ENCODE measurements around the gene CDCA3. TPM values are rescaled to one million over a fixed set of nuclear protein-coding genes. Genes with fewer than 3 reads are reported as not detected.
"Not testable (repeated sequence)": the region's sequence is repeated elsewhere in the genome, so short reads cannot be mapped to it uniquely, and the experiment has no call there.

The CDCA3 gene
- polyA plus RNA-seq, 10 donors: 14.1 to 25.5 (median 19.5) TPM

DNA sequence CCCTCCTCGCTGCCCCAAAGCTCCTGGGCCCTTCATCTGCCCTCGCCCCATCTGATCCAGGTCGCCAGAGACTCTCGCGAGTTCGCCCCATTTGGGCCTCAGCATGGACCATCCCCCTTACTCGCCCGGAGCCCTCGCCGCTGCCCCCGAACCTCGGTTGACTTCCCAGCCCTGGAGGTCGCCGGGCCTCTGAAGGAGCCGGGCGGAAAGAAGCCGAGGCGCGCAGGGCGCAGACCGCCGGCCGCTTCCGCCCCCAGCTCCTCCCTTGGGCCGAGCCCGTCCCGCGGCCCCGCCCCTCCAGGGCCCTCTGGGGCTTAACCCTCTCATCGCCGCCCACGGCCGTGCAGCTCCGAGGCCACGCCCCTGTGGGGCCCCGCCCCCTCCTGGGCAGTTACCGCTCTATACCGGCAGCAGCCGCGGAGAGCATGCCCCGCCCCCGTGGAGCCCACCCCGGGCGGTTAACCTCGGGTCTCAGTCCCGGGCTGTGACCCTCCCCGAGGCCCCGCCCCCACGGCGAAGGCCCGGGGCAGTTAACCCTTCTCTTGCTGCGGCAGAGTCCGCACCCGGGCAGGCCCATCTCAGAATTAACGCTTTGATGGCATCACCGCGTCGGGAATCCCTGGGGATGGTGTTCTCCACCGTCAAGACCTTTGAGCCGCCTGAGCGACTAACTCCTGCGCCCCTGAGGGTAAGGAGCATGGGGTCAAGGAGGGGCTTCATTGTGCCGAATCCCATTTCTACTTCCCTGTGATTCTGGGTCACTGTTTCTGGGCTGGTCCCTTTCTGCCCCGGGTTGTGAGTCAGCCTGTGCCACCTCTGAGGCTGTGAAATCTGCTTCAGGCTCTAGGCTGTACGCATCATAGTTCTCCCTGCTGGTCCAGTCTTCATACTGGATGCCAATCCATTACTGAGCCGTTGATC is 22.3 kb upstream of the CDCA3 start, which contains the start of gene SPSB2:
TSS of gene SPSB2 (minus strand) at position 210 of the 921 bp plus-strand sequence. CDS start 402 bp downstream, outside the sequence.
- DNase-seq: peak; percentile 93 to 98 (median 97)

DNA sequence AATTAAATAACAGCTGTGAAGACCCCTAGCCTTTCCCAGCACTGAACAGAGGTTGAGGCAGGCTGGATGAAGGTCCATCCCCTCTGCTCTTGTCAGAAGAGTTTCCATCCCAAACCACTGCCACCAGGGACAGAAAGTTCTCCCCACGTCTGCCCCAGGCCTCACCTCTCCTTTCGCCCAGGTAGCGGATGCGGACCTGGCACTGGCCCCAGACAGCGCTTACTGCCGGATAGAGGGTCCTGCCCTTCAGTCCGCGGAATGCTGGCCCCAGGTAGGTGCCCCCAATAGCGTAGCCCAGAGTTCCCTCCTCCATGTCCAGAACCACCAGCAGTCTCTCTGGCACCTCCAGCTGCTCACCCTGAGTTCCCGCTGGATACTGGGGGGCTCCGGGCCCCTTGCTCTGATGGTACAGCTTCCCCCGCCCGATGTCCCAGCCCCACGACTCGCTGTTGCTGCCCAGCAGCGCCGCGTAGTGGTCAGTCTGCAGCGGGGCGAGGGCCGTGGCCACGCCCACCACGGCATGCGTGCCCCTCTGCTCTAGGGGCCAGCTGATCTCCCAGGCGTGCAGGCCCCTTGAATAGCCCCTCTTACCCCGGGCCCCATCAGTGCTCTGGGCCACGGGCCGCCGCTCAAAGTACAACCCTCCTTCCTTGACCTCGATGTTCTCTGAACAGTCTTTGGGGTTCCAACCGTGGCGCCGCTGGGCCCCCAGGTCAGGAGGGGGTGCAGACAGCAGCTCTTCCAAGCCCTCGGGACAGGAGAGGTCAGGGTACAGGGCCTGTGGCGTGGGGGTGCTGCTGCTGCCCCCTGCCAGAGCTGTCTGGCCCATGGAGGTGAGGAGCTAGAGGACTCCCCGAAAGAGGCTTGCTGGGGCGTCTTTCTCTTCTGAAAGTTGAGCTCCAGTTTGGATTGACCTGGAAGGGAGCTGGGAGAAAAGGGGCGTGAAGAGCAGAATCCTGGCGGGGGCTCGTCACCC is 21.3 kb upstream of the CDCA3 start:
- DNase-seq: peak; percentile 84 to 94 (median 90)

DNA sequence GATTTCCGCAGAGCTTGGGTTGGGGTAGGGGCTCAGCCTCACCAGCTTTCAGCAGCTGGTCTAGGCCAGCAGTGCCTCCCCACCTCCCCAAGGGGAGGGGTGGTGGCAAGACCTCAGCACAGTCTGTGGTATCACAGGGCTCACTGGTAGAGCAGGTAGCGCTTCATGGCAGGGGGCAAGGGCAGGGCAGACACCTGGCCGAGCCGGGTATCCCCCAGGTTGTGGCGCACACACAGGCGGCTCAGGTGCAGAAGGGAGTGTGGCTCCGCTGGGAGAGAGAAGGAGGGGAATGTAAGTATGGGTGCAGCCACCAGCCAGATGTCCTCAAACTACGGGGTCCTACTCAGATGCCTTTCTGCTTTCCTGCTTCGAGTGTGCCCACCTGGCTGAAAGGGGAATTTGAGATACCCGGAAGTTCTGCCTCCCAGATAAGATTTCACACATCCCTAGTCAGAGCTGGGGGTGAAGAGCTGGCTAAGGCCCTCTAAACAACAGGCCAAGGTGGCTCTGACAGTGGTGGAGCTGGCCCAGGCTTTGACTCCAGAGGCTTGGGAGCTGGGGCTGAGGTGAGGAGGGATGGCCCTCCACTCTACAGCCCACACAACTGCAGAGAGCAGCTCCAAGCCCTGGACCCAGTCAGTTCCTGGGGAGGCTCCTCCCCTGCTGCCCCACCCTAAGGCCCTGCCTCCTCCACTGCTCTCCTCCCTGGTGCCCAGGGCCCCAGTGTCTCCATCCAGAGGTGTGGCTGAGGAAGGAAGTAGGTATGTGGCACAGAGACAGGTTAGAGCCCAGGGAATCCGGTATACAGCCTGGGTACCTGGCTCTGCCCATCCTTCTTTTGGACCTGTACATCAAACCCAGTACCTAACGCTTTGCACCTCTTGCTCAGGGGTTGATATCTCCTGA is 20.2 kb upstream of the CDCA3 start:
- no peak for DNase-seq

DNA sequence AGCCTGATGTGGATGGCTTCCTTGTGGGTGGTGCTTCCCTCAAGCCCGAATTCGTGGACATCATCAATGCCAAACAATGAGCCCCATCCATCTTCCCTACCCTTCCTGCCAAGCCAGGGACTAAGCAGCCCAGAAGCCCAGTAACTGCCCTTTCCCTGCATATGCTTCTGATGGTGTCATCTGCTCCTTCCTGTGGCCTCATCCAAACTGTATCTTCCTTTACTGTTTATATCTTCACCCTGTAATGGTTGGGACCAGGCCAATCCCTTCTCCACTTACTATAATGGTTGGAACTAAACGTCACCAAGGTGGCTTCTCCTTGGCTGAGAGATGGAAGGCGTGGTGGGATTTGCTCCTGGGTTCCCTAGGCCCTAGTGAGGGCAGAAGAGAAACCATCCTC is 19.2 kb upstream of the CDCA3 start:
- DNase-seq: not testable (repeated sequence)

DNA sequence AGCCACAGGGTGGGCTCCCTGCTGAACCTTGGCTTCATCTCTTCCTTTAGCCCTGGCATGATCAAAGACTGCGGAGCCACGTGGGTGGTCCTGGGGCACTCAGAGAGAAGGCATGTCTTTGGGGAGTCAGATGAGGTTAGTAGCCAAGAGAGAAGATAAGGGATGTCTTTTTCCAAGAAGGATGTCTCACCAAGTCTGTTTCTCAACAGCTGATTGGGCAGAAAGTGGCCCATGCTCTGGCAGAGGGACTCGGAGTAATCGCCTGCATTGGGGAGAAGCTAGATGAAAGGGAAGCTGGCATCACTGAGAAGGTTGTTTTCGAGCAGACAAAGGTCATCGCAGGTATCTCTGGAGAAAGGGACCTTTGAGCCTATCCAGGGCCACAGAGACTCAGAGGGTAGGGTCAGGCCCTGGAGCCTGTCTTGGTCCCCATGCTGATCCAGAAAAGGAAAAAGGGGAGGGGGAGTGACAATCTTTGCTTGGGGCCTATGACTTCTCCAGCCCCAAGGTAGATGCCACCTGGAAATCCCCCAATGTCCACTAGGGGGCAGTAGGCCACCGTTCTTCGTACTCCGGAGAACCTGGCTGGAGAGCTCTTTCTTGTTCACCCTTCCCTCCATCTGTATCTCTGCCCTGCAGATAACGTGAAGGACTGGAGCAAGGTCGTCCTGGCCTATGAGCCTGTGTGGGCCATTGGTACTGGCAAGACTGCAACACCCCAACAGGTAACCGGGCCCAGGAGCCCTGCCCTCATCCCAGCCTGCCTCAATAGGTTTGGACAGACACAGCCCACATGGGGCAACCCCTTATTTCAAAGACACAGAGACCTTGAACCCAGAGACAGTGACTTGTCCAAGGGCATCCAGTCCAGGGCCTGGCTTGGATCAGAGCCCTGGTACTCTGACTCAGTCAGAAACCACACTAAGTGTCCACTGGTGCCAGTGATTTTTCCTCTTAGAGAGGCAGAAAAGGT is 18.2 kb upstream of the CDCA3 start:
- DNase-seq: peak in 2 of 3 donors; percentile 84 to 87

DNA sequence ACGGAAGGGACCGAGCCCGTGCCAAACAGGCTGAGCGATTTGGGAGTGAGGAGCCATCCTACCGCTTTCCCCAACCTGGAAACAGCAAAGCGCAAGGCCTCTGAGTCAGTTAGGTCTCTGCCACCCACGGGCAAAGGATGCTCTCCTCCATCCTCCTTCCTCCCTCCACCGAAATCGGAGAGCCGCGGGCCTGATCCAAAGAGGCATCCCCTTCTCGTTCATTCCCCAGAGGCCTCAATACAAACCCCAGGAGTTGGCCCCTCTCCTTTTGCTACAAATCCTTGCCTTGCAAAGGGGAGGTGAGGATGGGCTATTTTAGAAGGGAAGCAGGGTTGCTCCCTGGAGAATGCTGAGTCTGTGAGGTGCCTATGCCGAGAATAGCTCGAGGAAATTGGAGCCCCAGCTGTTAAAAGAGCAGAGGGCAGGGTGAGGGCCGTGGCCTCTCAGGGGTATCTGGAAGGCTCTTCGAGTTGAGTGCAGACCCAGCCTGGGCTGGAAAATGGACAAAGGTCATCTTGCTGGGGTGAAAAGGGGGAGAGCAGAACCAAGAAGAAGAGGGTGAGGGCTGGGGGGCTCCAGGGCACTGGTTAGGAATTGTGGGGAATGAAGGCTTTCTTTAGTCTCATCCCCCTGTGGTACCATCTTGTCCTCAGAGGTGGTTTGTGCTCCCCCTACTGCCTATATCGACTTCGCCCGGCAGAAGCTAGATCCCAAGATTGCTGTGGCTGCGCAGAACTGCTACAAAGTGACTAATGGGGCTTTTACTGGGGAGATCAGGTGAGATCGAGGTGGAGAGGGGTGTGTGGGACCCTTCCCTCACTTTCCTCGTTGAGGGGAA is 17.3 kb upstream of the CDCA3 start:
- peak in 2 of 3 donors; percentile 27 to 57 for DNase-seq

DNA sequence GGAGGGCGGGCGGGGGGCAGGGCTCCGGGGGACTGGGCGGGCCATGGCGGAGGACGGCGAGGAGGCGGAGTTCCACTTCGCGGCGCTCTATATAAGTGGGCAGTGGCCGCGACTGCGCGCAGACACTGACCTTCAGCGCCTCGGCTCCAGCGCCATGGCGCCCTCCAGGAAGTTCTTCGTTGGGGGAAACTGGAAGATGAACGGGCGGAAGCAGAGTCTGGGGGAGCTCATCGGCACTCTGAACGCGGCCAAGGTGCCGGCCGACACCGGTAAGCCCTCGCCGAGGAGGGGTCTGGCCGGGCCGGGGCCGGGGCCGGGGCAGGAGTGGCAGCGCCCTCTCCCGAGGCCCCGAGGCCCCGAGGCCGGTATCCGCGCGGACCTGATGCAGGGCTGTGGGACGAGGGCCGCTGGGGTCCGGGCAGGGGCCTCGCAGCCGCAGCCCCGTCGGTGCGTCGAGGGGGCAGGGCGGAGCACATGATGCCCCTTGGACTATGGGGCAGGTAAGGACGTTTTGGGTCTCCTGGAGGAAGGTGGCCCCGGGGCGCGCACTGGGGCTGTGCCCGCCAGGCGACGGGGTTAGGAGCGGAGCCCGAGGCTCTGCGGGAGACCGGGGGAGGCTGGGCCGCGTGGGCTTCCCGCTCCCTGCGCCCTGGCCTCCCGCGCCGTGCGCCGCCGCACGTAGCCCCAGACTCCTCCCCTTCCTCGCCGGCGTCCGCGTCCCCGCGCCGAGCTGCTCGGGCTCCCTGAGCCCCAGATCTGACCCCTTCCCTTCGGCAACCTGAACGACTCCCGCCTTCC is 16.5 kb upstream of the CDCA3 start, which contains the start of gene TPI1:
TSS of gene TPI1 (plus strand) at position 119 of the 798 bp plus-strand sequence. CDS start at position 155, 36 bp downstream.
- peak; percentile 79 to 93 (median 89) for DNase-seq

DNA sequence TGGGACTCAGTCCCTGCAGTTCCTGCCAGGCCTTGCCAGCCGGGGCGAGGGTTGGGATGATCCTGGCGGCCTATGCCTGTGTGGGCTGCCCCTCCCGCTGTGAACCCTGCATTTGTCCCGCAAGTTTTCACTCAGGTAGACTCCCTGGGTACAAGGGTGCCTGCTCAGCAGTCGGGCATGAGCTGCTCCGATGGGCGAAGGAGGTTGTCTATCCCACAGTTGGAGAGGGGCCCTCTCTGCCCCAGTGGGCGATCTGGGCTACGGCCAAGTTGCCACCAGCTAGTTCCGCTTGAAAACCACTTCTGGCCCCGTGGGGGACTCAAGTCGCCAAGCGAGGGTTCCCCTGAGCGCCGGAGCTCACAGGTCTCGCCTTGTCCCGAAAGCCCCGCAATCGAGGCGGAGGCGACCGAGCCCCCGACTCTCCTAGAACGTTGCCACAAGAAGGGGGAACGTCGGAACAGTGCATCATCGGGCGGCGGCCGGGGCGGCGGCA is 15.9 kb upstream of the CDCA3 start:
- DNase-seq: no peak

DNA sequence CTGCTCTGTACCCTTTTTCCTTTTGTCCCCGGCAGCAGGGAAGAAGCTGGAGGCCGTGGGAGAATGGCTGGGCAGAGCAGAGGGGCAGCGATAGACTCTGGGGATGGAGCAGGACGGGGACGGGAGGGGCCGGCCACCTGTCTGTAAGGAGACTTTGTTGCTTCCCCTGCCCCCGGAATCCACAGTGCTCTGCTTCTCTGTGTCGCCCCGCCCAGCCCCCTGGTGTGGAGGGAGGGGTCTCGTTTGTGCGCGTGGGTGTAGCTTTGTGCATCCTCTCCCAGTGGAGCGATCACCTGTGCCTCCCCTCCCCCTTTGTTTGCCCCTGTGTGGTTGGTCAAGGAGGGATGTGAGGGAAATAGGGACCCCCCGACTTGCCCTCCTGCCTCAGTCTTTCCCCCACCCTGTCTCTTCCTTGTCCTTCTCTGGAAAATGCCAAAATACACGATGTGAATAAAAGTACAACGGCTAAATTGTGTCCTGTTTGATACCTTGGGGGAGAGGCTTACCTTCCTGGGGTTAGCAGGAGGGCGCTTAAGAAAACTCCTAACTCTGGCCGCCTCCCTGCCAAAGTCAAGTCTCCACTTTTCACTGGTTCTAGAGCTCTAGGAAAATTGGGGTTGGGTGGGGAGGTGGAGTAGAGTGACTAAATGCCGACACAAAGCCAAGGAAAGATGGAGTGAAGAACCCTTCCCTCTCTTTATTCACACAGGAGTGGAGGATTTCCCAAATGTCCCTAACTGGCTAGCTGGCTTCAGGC is 15.3 kb upstream of the CDCA3 start:
- no peak for DNase-seq

DNA sequence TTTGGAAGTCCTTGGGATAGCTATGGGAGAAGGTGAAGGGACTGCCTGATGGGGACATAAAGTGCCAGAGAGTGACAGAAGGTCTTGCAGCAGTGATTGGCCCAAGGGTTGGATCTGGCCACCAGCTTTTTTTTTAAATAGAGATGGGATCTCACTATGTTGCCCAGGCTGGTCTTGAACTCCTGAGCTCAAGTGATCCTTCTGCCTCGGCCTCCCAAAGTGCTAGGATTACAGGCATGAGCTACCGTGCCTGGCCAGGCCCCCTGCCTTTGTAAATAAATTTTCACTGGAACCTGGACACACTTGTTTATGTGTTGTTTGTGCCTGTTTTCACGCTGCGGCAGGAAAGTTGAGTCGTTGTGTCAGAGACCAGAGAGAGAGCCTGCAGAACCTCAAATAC is 14.2 kb upstream of the CDCA3 start:
- DNase-seq: not testable (repeated sequence)

DNA sequence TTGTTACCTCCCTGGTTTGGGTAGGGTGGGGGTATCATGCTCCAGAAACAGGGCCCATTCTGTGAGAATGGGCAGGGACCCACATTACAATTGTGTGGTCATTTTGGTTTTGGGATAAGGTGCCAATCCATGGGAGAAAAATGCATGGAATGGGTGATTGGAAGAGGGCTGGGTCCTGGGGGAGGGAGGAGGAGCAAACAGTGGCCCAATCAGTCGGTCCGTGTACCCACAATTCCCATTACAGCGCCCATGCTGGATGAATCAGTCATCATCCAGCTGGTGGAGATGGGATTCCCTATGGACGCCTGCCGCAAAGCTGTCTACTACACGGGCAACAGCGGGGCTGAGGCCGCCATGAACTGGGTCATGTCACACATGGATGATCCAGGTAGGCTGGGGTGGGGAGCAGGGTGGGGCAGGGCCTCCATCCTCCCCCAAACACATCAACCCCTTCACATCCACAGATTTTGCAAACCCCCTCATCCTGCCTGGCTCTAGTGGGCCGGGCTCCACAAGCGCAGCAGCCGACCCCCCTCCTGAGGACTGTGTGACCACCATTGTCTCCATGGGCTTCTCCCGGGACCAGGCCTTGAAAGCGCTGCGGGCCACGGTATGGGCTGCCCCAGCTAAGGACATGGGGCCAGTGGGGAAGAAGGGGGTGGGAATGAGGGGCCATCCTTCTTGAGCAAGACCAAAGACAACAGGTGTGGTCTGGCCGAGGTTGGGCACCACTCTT is 12.7 kb upstream of the CDCA3 start:
- DNase-seq: no peak

DNA sequence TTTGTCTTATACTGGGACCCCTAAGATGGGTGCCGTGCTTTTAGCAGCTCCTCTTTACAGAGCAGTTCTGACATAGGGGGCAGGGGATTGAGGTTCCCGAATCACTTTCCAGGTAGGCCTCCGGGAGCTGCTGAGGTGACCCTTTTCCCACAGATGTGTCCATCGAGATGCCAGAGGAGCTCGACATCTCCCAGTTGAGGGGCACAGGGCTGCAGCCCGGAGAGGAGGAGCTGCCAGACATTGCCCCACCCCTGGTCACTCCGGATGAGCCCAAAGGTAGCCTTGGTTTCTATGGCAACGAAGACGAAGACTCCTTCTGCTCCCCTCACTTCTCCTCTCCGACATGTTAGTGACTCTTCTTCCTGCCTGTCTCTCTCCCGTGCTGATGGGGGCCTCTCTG is 11.9 kb upstream of the CDCA3 start:
- DNase-seq: no peak

DNA sequence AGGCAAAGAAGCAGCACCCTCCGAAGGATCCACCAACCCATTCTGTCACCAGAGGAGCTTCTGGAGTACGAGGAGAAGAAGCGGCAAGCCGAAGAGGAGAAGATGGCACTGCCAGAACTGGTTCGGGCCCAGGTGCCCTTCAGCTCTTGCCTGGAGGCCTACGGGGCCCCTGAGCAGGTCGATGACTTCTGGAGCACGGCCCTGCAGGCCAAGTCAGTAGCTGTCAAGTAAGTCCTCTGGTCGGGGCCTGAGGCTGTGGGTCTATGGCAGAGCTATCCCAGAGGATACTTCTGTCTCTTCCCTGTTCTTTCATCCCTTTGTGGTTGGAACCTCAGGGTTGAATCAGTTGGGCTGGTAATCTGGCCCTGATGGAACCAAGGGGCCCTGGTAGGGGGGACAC is 10.3 kb upstream of the CDCA3 start:
- no peak for DNase-seq

DNA sequence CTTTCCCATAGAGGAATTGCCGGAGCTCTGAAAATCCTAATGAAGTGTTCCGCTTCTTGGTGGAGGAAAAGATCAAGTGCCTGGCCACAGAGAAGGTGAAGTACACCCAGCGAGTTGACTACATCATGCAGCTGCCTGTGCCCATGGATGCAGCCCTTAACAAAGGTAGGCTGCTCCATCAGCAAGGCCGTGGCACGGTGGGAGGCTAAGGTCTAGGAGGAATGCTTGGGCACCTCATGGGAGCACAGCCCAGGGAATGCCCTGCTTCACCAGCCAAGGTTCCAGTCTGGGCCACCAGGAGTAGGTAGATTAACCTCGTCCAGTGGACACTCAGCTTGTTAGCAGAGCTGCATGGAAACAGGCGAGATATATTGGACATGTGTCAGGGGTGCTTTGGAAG is 9.9 kb upstream of the CDCA3 start:
- no peak for DNase-seq

DNA sequence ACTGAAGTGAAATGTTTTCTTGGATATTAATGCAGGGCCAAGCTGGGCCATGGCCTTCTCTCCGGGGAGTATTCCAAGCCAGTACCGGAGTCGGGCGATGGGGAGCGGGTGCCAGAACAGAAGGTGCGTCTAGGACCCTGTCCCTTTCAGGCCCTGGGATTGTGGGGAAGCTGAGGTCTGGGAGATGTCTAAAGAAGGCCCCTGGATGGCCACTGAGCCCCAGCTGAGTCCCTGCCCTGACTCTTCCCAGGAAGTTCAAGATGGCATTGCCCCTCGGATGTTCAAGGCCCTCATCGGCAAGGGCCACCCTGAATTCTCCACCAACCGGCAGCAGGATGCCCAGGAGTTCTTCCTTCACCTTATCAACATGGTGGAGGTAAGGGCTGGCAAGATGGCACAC is 9.0 kb upstream of the CDCA3 start:
- DNase-seq: no peak

DNA sequence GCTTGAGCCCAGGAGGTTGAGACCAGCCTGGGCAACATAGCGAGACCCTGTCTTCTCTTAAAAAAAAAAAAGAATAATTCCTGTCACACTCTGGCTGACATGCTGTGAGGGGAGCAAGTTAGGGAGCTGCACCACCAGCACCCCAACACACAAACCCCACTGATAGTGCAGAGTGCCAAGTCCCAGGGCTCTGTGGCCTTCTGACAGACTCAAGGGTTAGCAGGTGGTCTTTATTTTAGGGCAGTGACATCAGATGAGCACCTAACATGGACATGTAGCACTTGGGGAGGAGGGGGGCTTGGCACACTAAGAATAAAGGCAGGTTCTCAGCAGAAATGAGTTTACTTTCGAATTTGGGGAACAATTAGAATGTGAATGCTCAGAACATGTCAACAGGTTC is 7.7 kb upstream of the CDCA3 start:
- no peak for DNase-seq

Measured in muscle of back (tissue), 11 donors.